ENCODE measurements around the gene STK32B. TPM values are rescaled to one million over a fixed set of nuclear protein-coding genes. Genes with fewer than 3 reads are reported as not detected.

Gene STK32B
- total and polyA plus RNA-seq, 2 of the 8 experiments (the other 6 are each of a cell fraction or from before 2014, with no cell fraction given) = 2.3 to 2.5 TPM

DNA sequence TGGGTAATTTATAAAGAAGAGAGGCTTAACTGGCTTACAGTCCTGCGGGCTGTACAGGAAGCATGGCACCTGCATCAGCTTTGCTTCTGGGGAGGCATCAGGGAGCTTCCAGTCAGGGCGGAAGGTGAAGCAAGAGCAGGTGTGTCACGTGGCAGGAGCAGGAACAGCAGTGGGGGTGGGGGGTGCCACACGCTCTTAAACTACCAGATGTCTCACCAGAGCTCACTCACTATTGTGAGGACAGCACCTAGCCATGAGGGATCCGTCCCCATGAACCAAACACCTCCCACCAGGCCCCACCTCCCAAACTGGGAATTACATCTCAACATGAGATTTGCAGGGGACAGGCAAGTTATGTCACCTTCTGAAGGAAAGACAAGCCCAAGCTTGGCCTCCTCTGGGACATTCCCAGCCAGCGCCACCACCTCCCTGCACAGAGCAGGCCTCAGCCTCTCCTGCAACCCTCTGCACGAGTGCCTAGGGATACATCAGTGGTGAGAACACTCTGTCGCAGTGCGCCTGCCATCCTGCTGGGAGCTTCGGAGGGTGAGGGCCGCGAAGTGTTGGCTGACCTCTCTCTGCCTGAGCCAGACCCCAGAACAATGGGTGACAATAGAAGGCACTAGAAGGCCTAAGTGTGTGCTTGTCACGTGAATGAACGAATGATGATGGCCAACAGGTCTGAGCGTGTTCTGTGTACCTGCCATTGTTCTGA lies 412.8 kb downstream of the STK32B start:
- Histone ChIP-seq H4K91ac (replicated peaks; ENCODE audit: insufficient read length, low read length) (no peak overlapping the region), H3K18ac (ENCODE audit: extremely low read depth, low read length) (no peak overlapping the region), H4K5ac (ENCODE audit: insufficient read length, low read depth, low read length) (no peak overlapping the region), H4K8ac (ENCODE audit: extremely low read depth, insufficient read depth, low read length) (no peak overlapping the region), H3K56ac (replicated peaks; ENCODE audit: insufficient read length, low read depth, low read length) (no peak overlapping the region), H3K27me3 (replicated peaks in 1 of 4; ENCODE audit: control insufficient read depth in 3 of 4, extremely low read depth in 1 of 4, insufficient read depth in 3 of 4, low read length in 3 of 4) (no peaks in the 10 kb centered on the region), H3K23ac (ENCODE audit: insufficient read length) (no peak overlapping the region), H2BK120ac (replicated peaks; ENCODE audit: low read depth, low read length) (no peak overlapping the region), H2AFZ (ENCODE audit: low read length) (no peak overlapping the region), H3K4me1 (replicated peaks in 1 of 4; ENCODE audit: control insufficient read depth in 3 of 4, insufficient read depth in 4 of 4, low read length in 3 of 4) (no peaks in the 10 kb centered on the region), H3K23me2 (ENCODE audit: low read depth, low read length) (peaks cover 4% of the 10 kb centered on the region; the same call in 1 of the 2 replicates), H3K36me3 (ENCODE audit: control insufficient read depth in 2 of 4, insufficient read depth in 4 of 4, low read length in 3 of 4) (no peaks in the 10 kb centered on the region), H3K14ac (ENCODE audit: insufficient read length) (no peak overlapping the region), H2BK20ac (ENCODE audit: low read length) (no peak overlapping the region), H3K27ac (ENCODE audit: low read depth, low read length) (no peak overlapping the region), H3K9ac (replicated peaks in 1 of 4; ENCODE audit: extremely low read depth in 1 of 4, low read depth in 3 of 4, low read length in 3 of 4) (no peak overlapping the region), H2BK12ac (ENCODE audit: low read depth, low read length) (no peak overlapping the region), H3K79me2 (ENCODE audit: control insufficient read depth in 1 of 2, insufficient read depth in 2 of 2, low read length in 2 of 2) (no peaks in the 10 kb centered on the region; a peak in 1 of 4 replicates), H3K4me3 (ENCODE audit: extremely low read depth in 1 of 4, insufficient read depth in 2 of 4, low read depth in 3 of 4, low read length in 4 of 4) (no peak overlapping the region), H3K4ac (replicated peaks; ENCODE audit: insufficient read length, low read depth, low read length) (no peak overlapping the region), H2BK5ac (ENCODE audit: low read depth, low read length) (no peak overlapping the region), H3K9me3 (ENCODE audit: insufficient read depth in 2 of 2, low read depth in 1 of 2, low read length in 1 of 2) (no peaks in the 10 kb centered on the region), H3K79me1 (ENCODE audit: low read depth, low read length) (no peaks in the 10 kb centered on the region), H2BK15ac (ENCODE audit: low read length) (no peak overlapping the region), H3K4me2 (ENCODE audit: insufficient read depth in 1 of 2, low read depth in 2 of 2, low read length in 2 of 2) (no peak overlapping the region), H4K20me1 (replicated peaks in 1 of 2; ENCODE audit: control insufficient read depth in 1 of 2, insufficient read depth in 2 of 2, low read length in 2 of 2) (no peaks in the 10 kb centered on the region), H2AK5ac (ENCODE audit: low read depth, low read length) (no peak overlapping the region)
- POLR2A ChIA-PET (ENCODE audit: partially characterized antibody) = interaction anchor here (0.8 kb wide), 1 partner anchor 470 kb away, joined by 5 read pairs; no protein-coding TSS in a partner anchor
- no peak for FAIRE-seq
- CTCF ChIA-PET (ENCODE audit: partially characterized antibody) = interaction anchor here (0.6 to 1.2 kb wide), 4 partner anchors 9 to 779 kb away, joined by 3 to 5 read pairs (median 3); no protein-coding TSS in a partner anchor
- peak in 1 of 2 experiments; percentile 32 for DNase-seq (ENCODE audit: low read depth in 1 of 2, low spot score in 2 of 2)
- WGBS, 2 experiments (ENCODE audit: extremely low coverage in 1 of 2, insufficient coverage in 1 of 2, insufficient read length in 1 of 2, insufficient replicate concordance in 2 of 2, low coverage in 1 of 2, low lambda C conversion rate in 2 of 2, missing lambda C conversion rate in 1 of 2) = 86% methylated on average over 15 of the region's 15 CpGs; no CpG with 5 or more reads in 1 of the 2 experiments
- TF ChIP-seq EZH2 (IDR thresholded peaks at IDR 0.05; ENCODE audit: low read depth, low read length, severe bottlenecking) (no peak), SIX5 (IDR thresholded peaks at IDR 0.05; ENCODE audit: low read depth, low read length) (no peak), GABPA (IDR thresholded peaks at IDR 0.05; ENCODE audit: borderline replicate concordance, insufficient read depth, low read length) (no peak), PHF8 (conservative IDR thresholded peaks at IDR 0.05; ENCODE audit: low read depth, low read length) (no peak), TAF7 (optimal IDR thresholded peaks at IDR 0.05; ENCODE audit: borderline replicate concordance, low read depth, low read length) (no peak), FOSL1 (IDR thresholded peaks at IDR 0.05; ENCODE audit: insufficient read depth, low read depth, low read length) (no peak), MAFK (IDR thresholded peaks at IDR 0.05; ENCODE audit: low read depth, low read length) (no peak)
- TF ChIP-seq, protein P1, sequence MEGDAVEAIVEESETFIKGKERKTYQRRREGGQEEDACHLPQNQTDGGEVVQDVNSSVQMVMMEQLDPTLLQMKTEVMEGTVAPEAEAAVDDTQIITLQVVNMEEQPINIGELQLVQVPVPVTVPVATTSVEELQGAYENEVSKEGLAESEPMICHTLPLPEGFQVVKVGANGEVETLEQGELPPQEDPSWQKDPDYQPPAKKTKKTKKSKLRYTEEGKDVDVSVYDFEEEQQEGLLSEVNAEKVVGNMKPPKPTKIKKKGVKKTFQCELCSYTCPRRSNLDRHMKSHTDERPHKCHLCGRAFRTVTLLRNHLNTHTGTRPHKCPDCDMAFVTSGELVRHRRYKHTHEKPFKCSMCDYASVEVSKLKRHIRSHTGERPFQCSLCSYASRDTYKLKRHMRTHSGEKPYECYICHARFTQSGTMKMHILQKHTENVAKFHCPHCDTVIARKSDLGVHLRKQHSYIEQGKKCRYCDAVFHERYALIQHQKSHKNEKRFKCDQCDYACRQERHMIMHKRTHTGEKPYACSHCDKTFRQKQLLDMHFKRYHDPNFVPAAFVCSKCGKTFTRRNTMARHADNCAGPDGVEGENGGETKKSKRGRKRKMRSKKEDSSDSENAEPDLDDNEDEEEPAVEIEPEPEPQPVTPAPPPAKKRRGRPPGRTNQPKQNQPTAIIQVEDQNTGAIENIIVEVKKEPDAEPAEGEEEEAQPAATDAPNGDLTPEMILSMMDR (IDR thresholded peaks at IDR 0.05; ENCODE audit: control extremely low read depth in 1 of 3, insufficient read depth in 1 of 3, low read depth in 1 of 3, low read length in 3 of 3) = no peak
- TF ChIP-seq, protein P2, sequence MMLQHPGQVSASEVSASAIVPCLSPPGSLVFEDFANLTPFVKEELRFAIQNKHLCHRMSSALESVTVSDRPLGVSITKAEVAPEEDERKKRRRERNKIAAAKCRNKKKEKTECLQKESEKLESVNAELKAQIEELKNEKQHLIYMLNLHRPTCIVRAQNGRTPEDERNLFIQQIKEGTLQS (IDR thresholded peaks at IDR 0.05; ENCODE audit: insufficient read depth, low read depth, low read length) = no peak

Measured in H1 (cell line).